Vagina (tissue), 2 donors: ENCODE data around the gene CDV3. TPM values are rescaled to one million over a fixed set of nuclear protein-coding genes. Genes with fewer than 3 reads are reported as not detected.
"Not testable (repeated sequence)": the region's sequence is repeated elsewhere in the genome, so short reads cannot be mapped to it uniquely, and the experiment has no call there.

Experiments
- DNase-seq, 2 donors: peaks; one replicate each; pipeline ENCODE4 v3.0.0-alpha.2; 2017; ENCODE audit errors: extremely low spot score in 2 of 2
- H3K27ac ChIP-seq: fragments of 200-600 bp; sonication (generic); one replicate; pipeline ENCODE4 v1.5.1; 2019
- H3K27me3 ChIP-seq: fragments of 200-600 bp; sonication (generic); one replicate; pipeline ENCODE4 v1.5.1; 2019
- H3K36me3 ChIP-seq, 2 donors: fragments of 200-600 bp; sonication (generic); one replicate each; pipeline ENCODE4 v1.5.1; 2017 to 2019
- H3K4me1 ChIP-seq: fragments of 200-600 bp; sonication (generic); one replicate; pipeline ENCODE4 v1.5.1; 2019
- H3K4me3 ChIP-seq, 2 donors: fragments of 200-600 bp; sonication (generic); 1 replicate in 1 of 2; 2 replicates in 1 of 2; pipeline ENCODE4 v1.5.1; 2016 to 2019
- H3K9me3 ChIP-seq: fragments of 200-600 bp; sonication (generic); one replicate; pipeline ENCODE4 v1.5.1; 2019
- POLR2A ChIP-seq, 2 donors: fragments of 450-650 bp; IDR thresholded peaks; one replicate each; pipeline ENCODE4 v1.6.1; 2017; ENCODE audit warnings: antibody characterized with exemption in 2 of 2, mild to moderate bottlenecking in 2 of 2, moderate library complexity in 2 of 2
- POLR2AphosphoS5 ChIP-seq, 2 donors: sonication (generic); formaldehyde crosslinking; IDR thresholded peaks; one replicate each; pipeline ENCODE4 v1.9.0; 2017; ENCODE audit warnings: antibody characterized with exemption in 2 of 2, mild to moderate bottlenecking in 2 of 2, low read depth in 1 of 2; ENCODE audit not compliant: insufficient read depth in 1 of 2
- intact Hi-C: fragments of 100-400 bp; cut with DNase I; formaldehyde crosslinking; loops from one replicate; pipeline ENCODE4 v1.15.1; 2023
- total RNA-seq: library from RNA; depleted of rRNA; stranded (reverse); fragments of >200 nt; gene quantifications from one replicate; pipeline ENCODE4 v1.2.3, GENCODE V29; 2016
- TF ChIP-seq, protein P1 (sequence below), 3 experiments: fragments of 450-650 bp in 2 of 3; fragments of 200-600 bp in 1 of 3; sonication (generic) in 1 of 3; IDR thresholded peaks; one replicate each; pipeline ENCODE4 v1.5.1; 2017 to 2019; ENCODE audit warnings: antibody characterized with exemption in 3 of 3, mild to moderate bottlenecking in 2 of 3, moderate library complexity in 2 of 3

Gene CDV3
- total RNA-seq, 1 donor from 2014 or later = 55.0 TPM

DNA sequence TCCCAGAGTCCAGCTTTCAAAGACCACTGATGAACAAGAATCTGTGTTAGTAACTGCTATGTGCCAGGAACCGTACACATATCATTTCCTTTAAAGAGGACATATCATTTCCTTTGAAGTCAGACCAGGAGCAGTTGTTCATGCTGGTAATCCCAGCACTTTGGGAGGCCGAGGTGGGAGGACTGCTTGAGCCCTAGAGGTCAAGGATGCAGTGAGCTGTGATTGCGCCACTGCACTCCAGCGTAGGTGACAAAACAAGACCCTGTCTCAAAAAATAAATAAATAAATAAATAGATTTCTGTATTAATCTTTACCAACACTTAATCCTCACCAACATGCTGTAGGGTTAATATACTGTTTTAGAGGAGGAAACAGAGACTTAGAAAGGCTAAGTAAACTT is 23.9 kb upstream of the CDV3 start:
- no peak for TF ChIP-seq POLR2AphosphoS5 (IDR thresholded peaks at IDR 0.05; ENCODE audit: insufficient read depth in 1 of 2, low read depth in 1 of 2)
- TF ChIP-seq, protein P1, sequence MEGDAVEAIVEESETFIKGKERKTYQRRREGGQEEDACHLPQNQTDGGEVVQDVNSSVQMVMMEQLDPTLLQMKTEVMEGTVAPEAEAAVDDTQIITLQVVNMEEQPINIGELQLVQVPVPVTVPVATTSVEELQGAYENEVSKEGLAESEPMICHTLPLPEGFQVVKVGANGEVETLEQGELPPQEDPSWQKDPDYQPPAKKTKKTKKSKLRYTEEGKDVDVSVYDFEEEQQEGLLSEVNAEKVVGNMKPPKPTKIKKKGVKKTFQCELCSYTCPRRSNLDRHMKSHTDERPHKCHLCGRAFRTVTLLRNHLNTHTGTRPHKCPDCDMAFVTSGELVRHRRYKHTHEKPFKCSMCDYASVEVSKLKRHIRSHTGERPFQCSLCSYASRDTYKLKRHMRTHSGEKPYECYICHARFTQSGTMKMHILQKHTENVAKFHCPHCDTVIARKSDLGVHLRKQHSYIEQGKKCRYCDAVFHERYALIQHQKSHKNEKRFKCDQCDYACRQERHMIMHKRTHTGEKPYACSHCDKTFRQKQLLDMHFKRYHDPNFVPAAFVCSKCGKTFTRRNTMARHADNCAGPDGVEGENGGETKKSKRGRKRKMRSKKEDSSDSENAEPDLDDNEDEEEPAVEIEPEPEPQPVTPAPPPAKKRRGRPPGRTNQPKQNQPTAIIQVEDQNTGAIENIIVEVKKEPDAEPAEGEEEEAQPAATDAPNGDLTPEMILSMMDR (IDR thresholded peaks at IDR 0.05) = no peak
- TF ChIP-seq POLR2A (IDR thresholded peaks at IDR 0.05) = no peak
- intact Hi-C loops = no loop called here
- H3K9me3 ChIP-seq = no peaks in the 10 kb centered on the region
- no peak overlapping the region for H3K4me3 ChIP-seq
- DNase-seq = no peak
- no peaks in the 10 kb centered on the region for H3K36me3 ChIP-seq
- H3K27ac ChIP-seq = no peak overlapping the region
- H3K27me3 ChIP-seq = no peaks in the 10 kb centered on the region
- peaks cover 18% of the 10 kb centered on the region for H3K4me1 ChIP-seq

DNA sequence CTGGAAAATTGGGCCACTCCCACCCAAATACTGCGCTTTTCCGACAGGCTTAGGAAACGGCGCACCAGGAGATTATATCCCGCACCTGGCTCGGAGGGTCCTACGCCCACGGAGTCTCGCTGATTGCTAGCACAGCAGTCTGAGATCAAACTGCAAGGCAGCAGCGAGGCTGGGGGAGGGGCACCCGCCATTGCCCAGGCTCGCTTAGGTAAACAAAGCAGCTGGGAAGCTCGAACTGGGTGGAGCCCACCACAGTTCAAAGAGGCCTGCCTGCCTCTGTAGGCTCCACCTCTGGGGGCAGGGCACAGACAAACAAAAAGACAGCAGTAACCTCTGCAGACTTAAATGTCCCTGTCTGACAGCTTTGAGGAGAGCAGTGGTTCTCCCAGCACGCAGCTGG is 21.9 kb upstream of the CDV3 start:
- H3K27me3 ChIP-seq, H3K9me3 ChIP-seq, H3K4me3 ChIP-seq, H3K27ac ChIP-seq, H3K36me3 ChIP-seq, intact Hi-C loops, DNase-seq: not testable (repeated sequence)
- H3K4me1 ChIP-seq = peaks cover 18% of the 10 kb centered on the region

DNA sequence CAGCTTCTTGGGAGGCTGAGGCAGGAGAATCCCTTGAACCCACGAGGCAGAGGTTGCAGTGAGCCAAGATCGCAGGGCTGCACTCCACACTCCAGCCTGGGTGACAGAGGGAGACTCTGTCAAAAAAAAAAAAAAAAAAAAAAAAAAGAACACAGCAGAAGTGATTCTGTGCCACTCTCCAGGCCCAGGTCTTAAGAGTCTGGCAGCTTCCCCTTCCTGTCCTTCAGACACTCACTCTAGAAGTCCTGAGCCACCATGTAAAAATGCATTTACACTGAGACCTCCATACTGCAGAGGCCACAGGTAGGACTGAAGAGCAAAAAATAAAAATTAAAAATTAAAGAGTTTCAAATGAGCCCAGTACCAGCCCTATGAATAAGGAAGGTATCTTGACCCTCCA is 11.8 kb upstream of the CDV3 start:
- Histone ChIP-seq H3K4me1 (no peaks in the 10 kb centered on the region), H3K27ac (no peak overlapping the region), H3K9me3 (no peaks in the 10 kb centered on the region), H3K27me3 (no peaks in the 10 kb centered on the region), H3K4me3 (no peak overlapping the region), H3K36me3 (no peaks in the 10 kb centered on the region)
- no peak for DNase-seq
- TF ChIP-seq POLR2A (IDR thresholded peaks at IDR 0.05) = no peak
- TF ChIP-seq, protein P1 (IDR thresholded peaks at IDR 0.05) = no peak
- TF ChIP-seq POLR2AphosphoS5 (IDR thresholded peaks at IDR 0.05; ENCODE audit: insufficient read depth in 1 of 2, low read depth in 1 of 2) = no peak
- intact Hi-C loops = no loop called here

DNA sequence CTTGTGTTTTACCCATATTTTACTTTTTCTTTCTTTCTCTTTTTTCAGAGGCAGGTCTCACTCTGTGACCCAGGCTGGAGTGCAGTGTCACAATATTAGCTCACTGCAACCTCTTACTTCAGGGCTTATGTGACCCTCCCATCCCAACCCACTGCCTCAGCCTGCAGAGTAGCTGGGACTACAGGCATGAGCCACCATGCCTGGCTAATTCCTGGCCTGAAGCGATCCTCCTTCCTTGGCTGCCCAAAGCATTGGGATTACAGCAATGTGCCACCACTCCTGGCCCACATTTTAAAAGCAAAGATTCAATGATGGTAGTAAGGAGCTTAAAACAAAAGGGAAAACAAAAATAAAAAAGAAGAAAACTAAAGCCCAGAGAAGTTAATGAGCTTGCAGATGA is 11.1 kb upstream of the CDV3 start:
- no peak for DNase-seq
- H3K9me3 ChIP-seq = no peaks in the 10 kb centered on the region
- no peaks in the 10 kb centered on the region for H3K27me3 ChIP-seq
- no peaks in the 10 kb centered on the region for H3K4me1 ChIP-seq
- H3K27ac ChIP-seq = no peak overlapping the region
- intact Hi-C loops = no loop called here
- no peak overlapping the region for H3K4me3 ChIP-seq
- TF ChIP-seq, protein P1 (IDR thresholded peaks at IDR 0.05) = no peak
- no peak for TF ChIP-seq POLR2AphosphoS5 (IDR thresholded peaks at IDR 0.05; ENCODE audit: insufficient read depth in 1 of 2, low read depth in 1 of 2)
- H3K36me3 ChIP-seq = no peaks in the 10 kb centered on the region

DNA sequence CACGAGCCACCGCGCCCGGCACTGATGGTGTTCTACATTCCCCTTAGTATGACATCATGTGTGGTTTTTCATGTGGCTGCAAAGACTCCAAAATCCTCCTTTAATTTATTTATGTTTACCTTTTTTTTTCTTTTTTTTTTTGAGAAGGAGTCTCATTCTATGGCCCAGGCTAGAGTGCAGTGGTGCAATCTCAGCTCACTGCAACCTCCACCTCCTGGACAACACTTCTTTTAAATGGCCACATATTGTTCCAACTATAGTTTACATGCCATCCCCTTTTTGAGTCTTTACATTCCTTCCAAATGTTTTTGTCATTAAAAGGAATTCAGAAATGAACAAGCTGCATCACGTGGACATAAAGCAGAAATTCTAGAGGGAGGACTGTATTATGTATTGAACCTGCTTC is 10.3 kb upstream of the CDV3 start:
- no peak overlapping the region for H3K4me3 ChIP-seq
- no peaks in the 10 kb centered on the region for H3K9me3 ChIP-seq
- no peaks in the 10 kb centered on the region for H3K27me3 ChIP-seq
- H3K36me3 ChIP-seq = no peaks in the 10 kb centered on the region
- intact Hi-C loops = no loop called here
- TF ChIP-seq POLR2AphosphoS5 (IDR thresholded peaks at IDR 0.05; ENCODE audit: insufficient read depth in 1 of 2, low read depth in 1 of 2) = no peak
- TF ChIP-seq, protein P1 (IDR thresholded peaks at IDR 0.05) = no peak
- no peak for TF ChIP-seq POLR2A (IDR thresholded peaks at IDR 0.05)
- DNase-seq = no peak
- no peak overlapping the region for H3K27ac ChIP-seq
- H3K4me1 ChIP-seq = no peaks in the 10 kb centered on the region

DNA sequence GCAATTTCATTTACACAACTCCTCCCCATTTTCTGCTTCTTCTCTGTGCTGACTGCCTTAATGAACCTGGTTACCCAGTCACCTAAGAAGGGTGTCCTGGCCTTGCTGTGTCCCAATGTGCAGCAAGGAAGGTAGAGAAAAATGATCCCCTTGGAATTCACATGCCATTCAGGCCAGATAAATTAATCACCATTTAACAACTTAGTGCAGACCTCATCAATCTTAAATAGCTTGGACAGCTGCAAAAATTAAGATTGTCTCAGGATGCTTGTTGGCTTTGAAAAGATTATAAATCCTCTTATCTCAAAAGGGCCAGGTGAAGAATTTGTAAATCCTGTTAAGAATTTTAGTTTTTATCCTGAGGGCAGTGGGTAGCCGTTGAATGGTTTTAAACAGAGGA is 9.7 kb upstream of the CDV3 start:
- Histone ChIP-seq H3K9me3 (no peaks in the 10 kb centered on the region), H3K36me3 (no peaks in the 10 kb centered on the region), H3K27me3 (no peaks in the 10 kb centered on the region), H3K27ac (no peak overlapping the region), H3K4me3 (no peak overlapping the region), H3K4me1 (no peaks in the 10 kb centered on the region)
- no peak for DNase-seq
- intact Hi-C loops = no loop called here
- no peak for TF ChIP-seq POLR2AphosphoS5 (IDR thresholded peaks at IDR 0.05; ENCODE audit: insufficient read depth in 1 of 2, low read depth in 1 of 2)
- TF ChIP-seq POLR2A (IDR thresholded peaks at IDR 0.05) = no peak
- TF ChIP-seq, protein P1 (IDR thresholded peaks at IDR 0.05) = no peak
